Testis (tissue), 3 donors: ENCODE measurements around the gene GRM7. TPM values are rescaled to one million over a fixed set of nuclear protein-coding genes. Genes with fewer than 3 reads are reported as not detected.

ENCODE experiments used
- DNase-seq: peaks from one replicate; pipeline ENCODE4 v3.0.0-alpha.2; 2019
- H3K27ac ChIP-seq, 2 donors: fragments of 200-600 bp; sonication (generic); one replicate each; pipeline ENCODE4 v1.5.1; 2019
- H3K27me3 ChIP-seq: fragments of 200-600 bp; sonication (generic); one replicate; pipeline ENCODE4 v1.5.1; 2019
- H3K36me3 ChIP-seq: fragments of 200-600 bp; sonication (generic); one replicate; pipeline ENCODE4 v1.5.1; 2017; ENCODE audit warnings: low read depth; ENCODE audit errors: missing control alignments
- H3K4me1 ChIP-seq: fragments of 200-600 bp; sonication (generic); one replicate; pipeline ENCODE4 v1.5.1; 2019
- H3K4me3 ChIP-seq, 2 donors: fragments of 200-600 bp; sonication (generic); one replicate each; pipeline ENCODE4 v1.5.1; 2017 to 2019
- H3K9me3 ChIP-seq: fragments of 200-600 bp; sonication (generic); one replicate; pipeline ENCODE4 v1.5.1; 2017
- POLR2A ChIP-seq: fragments of 450-650 bp; IDR thresholded peaks from one replicate; pipeline ENCODE4 v1.6.1; 2017; ENCODE audit warnings: antibody characterized with exemption, mild to moderate bottlenecking, moderate library complexity
- WGBS, 2 donors: methylation state at CpG; one replicate each; pipeline ENCODE4 v1.1.5; 2018; 5-methylcytosine and 5-hydroxymethylcytosine counted together
- intact Hi-C: fragments of 100-400 bp; cut with DNase I; formaldehyde crosslinking; loops from one replicate; pipeline ENCODE4 v1.15.1; 2023; ENCODE audit warnings: low total_unique reads
- polyA plus RNA-seq: library from polyadenylated mRNA; stranded (reverse); fragments of 350-450 nt; fragmentation: Illumina TruSeq; extraction: RNeasy Lipid Tissue Mini Kit (QIAGEN cat#74804); gene quantifications from one replicate; pipeline ENCODE4 v1.2.3, GENCODE V29; 2014; ENCODE audit warnings: low read depth, low replicate concordance; ENCODE audit not compliant: insufficient read depth
- total RNA-seq, 2 donors: library from RNA; depleted of rRNA; stranded (reverse); fragments of >200 nt; gene quantifications; one replicate each; pipeline ENCODE4 v1.2.3, GENCODE V29; 2016
- TF ChIP-seq, protein P1 (sequence below), 3 experiments: fragments of 450-650 bp in 2 of 3; fragments of 200-600 bp in 1 of 3; sonication (generic) in 1 of 3; IDR thresholded peaks; one replicate each; pipeline ENCODE4 v1.5.1; 2016 to 2019; ENCODE audit warnings: antibody characterized with exemption in 3 of 3, mild to moderate bottlenecking in 2 of 3, moderate library complexity in 1 of 3

Gene GRM7
- total and polyA plus RNA-seq, 3 donors from 2014 or later: 2.0 to 3.2 (median 2.7) TPM

DNA sequence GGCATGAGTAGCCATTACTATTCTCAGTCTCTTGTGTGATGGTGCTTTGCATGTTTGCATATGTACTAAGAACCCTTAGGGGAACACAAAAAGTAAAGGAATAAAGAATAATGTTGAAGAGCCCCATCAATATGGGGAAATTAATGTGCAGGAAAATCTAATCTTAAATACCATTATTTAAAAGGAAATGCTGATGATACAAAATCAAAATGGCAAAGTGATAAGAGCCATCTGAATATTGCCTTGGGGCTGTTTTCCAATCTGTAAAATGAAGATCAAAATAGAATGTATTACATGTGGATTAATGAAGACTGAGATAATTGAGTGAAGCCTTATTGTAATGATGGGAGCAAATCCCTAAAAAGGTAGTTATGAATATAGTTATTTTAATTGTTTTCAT lies 771.4 kb downstream of the GRM7 start:
- Histone ChIP-seq H3K4me1 (no peaks in the 10 kb centered on the region), H3K36me3 (no peaks in the 10 kb centered on the region), H3K27me3 (no peaks in the 10 kb centered on the region), H3K27ac (no peak overlapping the region), H3K9me3 (no peaks in the 10 kb centered on the region), H3K4me3 (no peak overlapping the region)
- DNase-seq: no peak
- intact Hi-C loops: no loop called here
- no peak for TF ChIP-seq POLR2A
- TF ChIP-seq, protein P1, sequence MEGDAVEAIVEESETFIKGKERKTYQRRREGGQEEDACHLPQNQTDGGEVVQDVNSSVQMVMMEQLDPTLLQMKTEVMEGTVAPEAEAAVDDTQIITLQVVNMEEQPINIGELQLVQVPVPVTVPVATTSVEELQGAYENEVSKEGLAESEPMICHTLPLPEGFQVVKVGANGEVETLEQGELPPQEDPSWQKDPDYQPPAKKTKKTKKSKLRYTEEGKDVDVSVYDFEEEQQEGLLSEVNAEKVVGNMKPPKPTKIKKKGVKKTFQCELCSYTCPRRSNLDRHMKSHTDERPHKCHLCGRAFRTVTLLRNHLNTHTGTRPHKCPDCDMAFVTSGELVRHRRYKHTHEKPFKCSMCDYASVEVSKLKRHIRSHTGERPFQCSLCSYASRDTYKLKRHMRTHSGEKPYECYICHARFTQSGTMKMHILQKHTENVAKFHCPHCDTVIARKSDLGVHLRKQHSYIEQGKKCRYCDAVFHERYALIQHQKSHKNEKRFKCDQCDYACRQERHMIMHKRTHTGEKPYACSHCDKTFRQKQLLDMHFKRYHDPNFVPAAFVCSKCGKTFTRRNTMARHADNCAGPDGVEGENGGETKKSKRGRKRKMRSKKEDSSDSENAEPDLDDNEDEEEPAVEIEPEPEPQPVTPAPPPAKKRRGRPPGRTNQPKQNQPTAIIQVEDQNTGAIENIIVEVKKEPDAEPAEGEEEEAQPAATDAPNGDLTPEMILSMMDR (IDR thresholded peaks at IDR 0.05): no peak

DNA sequence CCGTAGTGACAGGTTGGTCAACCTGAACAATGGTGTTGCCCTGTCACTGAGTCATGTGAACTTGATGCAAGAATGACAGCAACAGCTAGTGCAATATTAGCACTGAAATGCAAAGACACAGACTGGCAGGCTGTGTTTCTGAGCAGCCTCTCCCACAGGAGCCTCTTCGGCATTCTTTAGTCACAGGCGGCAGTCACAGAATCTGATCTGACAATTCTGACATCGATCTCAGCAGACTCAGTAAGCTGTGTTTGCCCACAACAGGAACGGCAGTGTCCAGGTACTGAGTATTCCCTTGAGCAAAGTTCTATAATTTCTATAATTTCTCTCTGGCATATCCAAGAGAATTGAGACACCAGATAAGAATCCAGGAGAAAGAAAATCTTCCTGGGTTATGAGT lies 776.8 kb downstream of the GRM7 start:
- intact Hi-C loops: no loop called here
- Histone ChIP-seq H3K36me3 (no peaks in the 10 kb centered on the region), H3K4me1 (no peaks in the 10 kb centered on the region), H3K27ac (no peak overlapping the region), H3K27me3 (no peaks in the 10 kb centered on the region), H3K4me3 (no peak overlapping the region), H3K9me3 (no peaks in the 10 kb centered on the region)
- WGBS, 2 donors: 69 to 78% methylated on average over 5 of the region's 5 CpGs
- TF ChIP-seq, protein P1 (IDR thresholded peaks at IDR 0.05): no peak
- no peak for TF ChIP-seq POLR2A
- DNase-seq: no peak

DNA sequence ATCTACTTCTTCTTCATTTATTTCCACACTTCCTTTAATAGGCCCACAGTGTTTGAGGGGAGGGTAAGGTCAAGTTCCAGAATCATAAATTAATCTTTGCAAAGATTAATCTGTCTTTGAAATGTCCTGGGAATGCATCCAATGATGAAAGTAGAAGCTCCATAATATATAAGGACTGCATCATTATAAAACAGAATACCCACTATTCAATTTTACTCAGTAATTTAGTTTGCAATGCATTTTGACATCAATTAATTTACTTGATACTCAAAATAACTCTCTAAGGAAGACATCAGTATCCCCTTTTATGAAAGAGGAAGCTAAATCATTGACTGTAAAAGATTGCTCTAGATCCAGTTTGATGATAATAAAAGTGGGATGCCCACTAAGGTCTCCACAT lies 777.2 kb downstream of the GRM7 start:
- no peak for TF ChIP-seq POLR2A
- TF ChIP-seq, protein P1 (IDR thresholded peaks at IDR 0.05): no peak
- no peaks in the 10 kb centered on the region for H3K9me3 ChIP-seq
- DNase-seq: no peak
- intact Hi-C loops: no loop called here
- H3K27ac ChIP-seq: no peak overlapping the region
- H3K4me1 ChIP-seq: no peaks in the 10 kb centered on the region
- no peak overlapping the region for H3K4me3 ChIP-seq
- H3K27me3 ChIP-seq: no peaks in the 10 kb centered on the region
- H3K36me3 ChIP-seq: no peaks in the 10 kb centered on the region

DNA sequence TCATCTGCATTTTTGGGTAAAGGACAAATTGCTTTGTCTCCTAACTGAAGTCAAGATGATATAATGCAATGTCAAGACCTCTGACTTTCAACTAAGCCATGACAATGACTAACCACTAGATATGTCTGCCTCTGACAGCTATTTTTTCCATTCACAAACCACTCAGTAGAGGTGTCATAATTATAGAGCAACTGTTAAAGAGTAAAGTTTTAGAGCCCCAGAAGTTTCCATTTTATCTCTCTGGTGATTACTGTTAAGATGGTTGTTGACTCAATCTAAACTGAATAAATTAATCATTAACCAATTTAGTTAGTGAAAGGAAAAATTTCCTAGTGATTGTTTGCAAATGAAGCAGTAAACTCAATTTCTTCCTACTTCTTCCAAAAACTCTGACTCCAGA lies 779.9 kb downstream of the GRM7 start:
- TF ChIP-seq, protein P1 (IDR thresholded peaks at IDR 0.05): no peak
- TF ChIP-seq POLR2A: no peak
- intact Hi-C loops: no loop called here
- no peaks in the 10 kb centered on the region for H3K9me3 ChIP-seq
- DNase-seq: no peak
- no peaks in the 10 kb centered on the region for H3K27me3 ChIP-seq
- no peaks in the 10 kb centered on the region for H3K36me3 ChIP-seq
- H3K27ac ChIP-seq: no peak overlapping the region
- H3K4me3 ChIP-seq: no peak overlapping the region
- no peaks in the 10 kb centered on the region for H3K4me1 ChIP-seq

DNA sequence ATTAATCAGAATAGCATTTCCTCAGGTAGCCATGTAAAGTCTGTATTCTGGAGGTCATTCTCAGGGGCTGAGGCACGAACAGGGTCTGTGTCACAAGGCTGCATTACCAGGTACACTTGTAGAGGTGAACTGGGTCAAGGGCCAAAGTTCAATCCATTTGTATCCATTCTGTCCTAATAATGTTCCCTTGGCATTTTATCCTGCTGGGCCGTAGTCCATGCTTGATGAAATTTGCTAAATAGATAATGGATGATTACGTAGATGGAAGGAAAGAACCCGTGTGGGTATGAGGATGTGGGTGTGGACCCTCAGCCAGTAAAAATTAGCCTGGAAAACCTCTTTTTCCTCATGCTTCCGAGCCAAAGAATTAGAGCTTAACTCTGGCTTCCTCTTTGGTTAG lies 785.9 kb downstream of the GRM7 start:
- intact Hi-C loops: no loop called here
- 68 to 85% methylated on average over 5 of the region's 5 CpGs for WGBS, 2 donors
- TF ChIP-seq POLR2A: no peak
- TF ChIP-seq, protein P1 (IDR thresholded peaks at IDR 0.05): no peak
- no peak for DNase-seq
- Histone ChIP-seq H3K27me3 (no peaks in the 10 kb centered on the region), H3K36me3 (no peaks in the 10 kb centered on the region), H3K27ac (no peak overlapping the region), H3K9me3 (no peaks in the 10 kb centered on the region), H3K4me3 (no peak overlapping the region), H3K4me1 (no peaks in the 10 kb centered on the region)
